AG04450 (cell line): ENCODE data around the gene ACOX2. TPM values are rescaled to one million over a fixed set of nuclear protein-coding genes. Genes with fewer than 3 reads are reported as not detected.
A peak's percentile ranks its signal among the peaks of the same experiment; 100 is the strongest.

Experiments
- CTCF ChIA-PET: fragments of 300-600, 350-600 bp; formaldehyde crosslinking; extraction: SDS; loops from one replicate; lab custom pipeline; 2022; ENCODE audit warnings: antibody characterized with exemption, inconsistent platforms; lab: Charles Lee
- POLR2A ChIA-PET: fragments of 350-600 bp; formaldehyde crosslinking; extraction: SDS; loops from one replicate; lab custom pipeline; 2021; ENCODE audit warnings: antibody characterized with exemption, inconsistent platforms; lab: Yijun Ruan, JAX
- DNase-seq: peaks from one replicate; pipeline ENCODE4 v3.0.0-alpha.2; 2011; ENCODE audit warnings: low read depth, low spot score
- H3K27ac ChIP-seq: one replicate; pipeline ENCODE4 v1.5.1; 2012; ENCODE audit warnings: low read depth, low read length, control low read depth
- H3K27me3 ChIP-seq: one replicate; pipeline ENCODE4 v1.6.0; 2012; ENCODE audit warnings: low read length; ENCODE audit not compliant: control insufficient read depth, insufficient read depth
- H3K4me3 ChIP-seq: 2 replicates; pipeline ENCODE4 v1.5.1; 2011; ENCODE audit warnings: mild to moderate bottlenecking, low read depth, low read length, control low read depth
- H3K9me3 ChIP-seq: 2 replicates; pipeline ENCODE4 v1.5.1; 2012; ENCODE audit warnings: low read length; ENCODE audit not compliant: control insufficient read depth, insufficient read depth
- CTCF ChIP-seq: IDR thresholded peaks from 2 replicates; pipeline ENCODE4 v1.5.1; 2011; ENCODE audit warnings: low read depth, low read length, control low read depth, inconsistent platforms
- polyA plus RNA-seq: library from polyadenylated mRNA; depleted of rRNA; stranded (reverse); fragments of >200 nt; gene quantifications from 2 replicates; pipeline ENCODE4 v1.2.3, GENCODE V29; 2011

Gene ACOX2
- polyA plus RNA-seq, 1 experiment = 27.8 TPM

GRCh38 chr3:58471025-58471887 lies 65.7 kb downstream of the ACOX2 start:
- POLR2A ChIA-PET = no interaction called here
- peak overlapping the region; percentile 75 for H3K27ac ChIP-seq

GRCh38 chr3:58470363-58471024 lies 66.5 kb downstream of the ACOX2 start:
- Histone ChIP-seq H3K27me3 (no peaks in the 10 kb centered on the region), H3K9me3 (no peaks in the 10 kb centered on the region), H3K4me3 (no peak overlapping the region), H3K27ac (peak overlapping the region; percentile 75)
- ChIA-PET POLR2A (no interaction called here), CTCF (interaction anchor here (2.0 to 2.4 kb wide), 2 partner anchors 21 to 61 kb away, joined by 4 to 12 read pairs; partner anchors contain the start of gene KCTD6)
- DNase-seq = no peak
- TF ChIP-seq CTCF = no peak

More at GRCh38 chr3:58471025-58471887, 65.7 kb downstream of the ACOX2 start:
- CTCF ChIA-PET = interaction anchor here (0.6 to 2.4 kb wide), 4 partner anchors 8 to 97 kb away, joined by 4 to 14 read pairs (median 8); partner anchors contain the start of gene KCTD6
- Histone ChIP-seq H3K4me3 (no peak overlapping the region), H3K27me3 (no peaks in the 10 kb centered on the region), H3K9me3 (no peaks in the 10 kb centered on the region)
- TF ChIP-seq CTCF = no peak
- peak; percentile 33 for DNase-seq

- H3K27me3 ChIP-seq = no peaks in the 10 kb centered on the region
- TF ChIP-seq CTCF = no peak
- ChIA-PET CTCF (interaction anchor here (0.7 to 1.5 kb wide), 2 partner anchors 48 to 61 kb away, joined by 3 to 4 read pairs; no protein-coding TSS in a partner anchor), POLR2A (no interaction called here)
- H3K4me3 ChIP-seq = no peak overlapping the region
- no peak for DNase-seq
- no peak overlapping the region for H3K27ac ChIP-seq
- no peaks in the 10 kb centered on the region for H3K9me3 ChIP-seq
These were observed 67.9 kb downstream of the ACOX2 start for GRCh38 chr3:58469096-58469495.

GRCh38 chr3:58466899-58467563 lies 70.0 kb downstream of the ACOX2 start:
- TF ChIP-seq CTCF = no peak
- Histone ChIP-seq H3K27ac (no peak overlapping the region), H3K4me3 (no peak overlapping the region), H3K27me3 (no peaks in the 10 kb centered on the region), H3K9me3 (no peaks in the 10 kb centered on the region)
- ChIA-PET CTCF (no interaction called here), POLR2A (interaction anchor here (0.6 kb wide), 1 partner anchor 59 kb away, joined by 3 read pairs; no protein-coding TSS in a partner anchor)
- DNase-seq = no peak
